Superior temporal gyrus (tissue), 1 donor: Measurements from ENCODE around the gene KIF16B.

Experiments
- DNase-seq: peaks from one replicate; pipeline ENCODE4 v3.0.0-alpha.2; 2016; ENCODE audit errors: extremely low spot score

Gene KIF16B

GRCh38 chr20:16295534-16295933 is 277.7 kb downstream of the KIF16B start:
- no peak for DNase-seq

DNA sequence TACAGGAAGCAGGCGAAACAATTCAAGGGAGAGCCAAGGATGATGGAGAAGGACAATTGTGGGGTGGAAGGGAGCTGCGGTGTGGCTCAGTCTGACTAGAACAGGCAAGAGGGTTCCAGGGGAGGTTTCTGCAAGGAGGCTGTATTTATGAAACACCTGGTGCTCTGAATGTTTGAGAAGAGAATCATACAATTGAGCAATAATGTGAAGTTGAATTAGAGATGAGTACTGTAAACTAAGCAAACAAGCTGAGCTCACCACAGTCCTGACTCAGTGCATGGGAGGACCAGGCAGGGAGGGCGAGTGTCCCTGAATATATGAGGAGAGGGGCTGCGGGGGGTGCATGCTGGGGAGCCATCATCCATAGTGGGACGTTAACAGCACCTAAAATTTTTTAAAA is 279.7 kb downstream of the KIF16B start:
- DNase-seq = no peak

DNA sequence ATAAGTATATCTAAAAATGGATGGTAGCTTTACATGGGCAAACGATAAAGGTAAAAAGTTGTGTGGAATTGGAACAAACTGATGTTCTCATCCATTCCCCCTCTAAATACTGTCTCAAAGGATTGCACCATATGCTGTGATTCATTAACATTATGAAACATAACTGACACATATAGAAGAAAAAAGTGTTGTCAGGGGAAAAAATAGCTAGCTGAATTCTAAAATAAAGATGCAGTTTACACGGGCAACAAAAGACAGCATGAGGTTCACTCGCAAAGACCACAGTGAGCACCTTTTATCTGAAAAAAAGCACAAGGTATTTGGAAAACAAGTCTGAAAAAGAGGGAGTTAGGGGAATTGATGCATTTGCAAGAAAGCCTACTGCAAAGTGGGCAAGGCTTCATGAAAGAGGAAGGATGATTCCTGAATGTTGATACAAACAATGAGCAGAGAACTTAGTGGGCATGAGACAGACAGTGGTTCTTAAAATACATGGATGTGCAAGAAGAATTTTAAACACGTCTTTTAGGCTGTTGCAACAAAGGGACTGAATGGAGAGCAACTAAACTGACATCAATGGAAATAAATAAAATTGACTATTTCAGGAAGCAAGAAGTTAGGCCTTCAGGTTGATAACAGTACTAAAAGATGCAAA is 280.9 kb downstream of the KIF16B start:
- DNase-seq = peak; percentile 61

DNA sequence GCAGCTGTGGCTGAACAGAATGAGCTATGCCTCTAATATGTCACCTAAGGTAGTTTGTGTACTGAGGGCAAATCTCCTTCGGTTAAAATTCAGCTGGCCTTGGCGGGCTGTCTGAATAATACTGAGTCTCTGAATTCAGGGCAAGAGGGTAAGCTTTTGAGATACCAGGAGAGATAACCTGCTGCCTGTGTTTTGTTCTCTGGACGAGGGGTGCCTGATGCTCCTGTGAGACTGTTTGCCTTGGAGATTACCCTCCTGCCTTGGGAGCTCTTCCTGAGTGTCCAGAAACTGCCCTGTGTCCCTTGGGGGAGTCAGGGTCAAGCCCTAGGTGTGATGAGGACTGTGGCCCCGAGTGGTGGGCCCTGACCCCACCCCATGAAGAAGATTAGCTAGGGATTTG is 282.9 kb downstream of the KIF16B start:
- no peak for DNase-seq

DNA sequence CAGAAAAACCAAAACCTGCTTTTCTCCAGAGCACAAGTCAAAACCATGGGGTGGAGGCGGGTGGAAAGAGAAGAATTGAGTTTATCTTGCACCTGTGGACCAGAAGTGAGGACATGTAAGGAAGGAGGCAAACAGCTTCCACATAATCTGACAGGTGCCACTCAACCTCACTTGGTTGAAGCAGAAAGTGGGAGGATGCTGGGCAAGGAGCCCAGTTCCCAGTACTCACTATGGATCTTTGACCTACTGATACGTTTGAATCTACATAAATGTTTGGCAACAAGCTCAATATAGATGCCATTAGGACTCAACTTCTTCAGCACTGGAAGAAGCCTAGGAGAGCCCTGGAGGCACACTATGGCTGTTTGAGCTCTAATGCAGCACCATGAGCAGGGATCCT is 285.5 kb downstream of the KIF16B start:
- no peak for DNase-seq

- no peak for DNase-seq
Observed at GRCh38 chr20:16286601-16287000, 286.6 kb downstream of the KIF16B start.

DNA sequence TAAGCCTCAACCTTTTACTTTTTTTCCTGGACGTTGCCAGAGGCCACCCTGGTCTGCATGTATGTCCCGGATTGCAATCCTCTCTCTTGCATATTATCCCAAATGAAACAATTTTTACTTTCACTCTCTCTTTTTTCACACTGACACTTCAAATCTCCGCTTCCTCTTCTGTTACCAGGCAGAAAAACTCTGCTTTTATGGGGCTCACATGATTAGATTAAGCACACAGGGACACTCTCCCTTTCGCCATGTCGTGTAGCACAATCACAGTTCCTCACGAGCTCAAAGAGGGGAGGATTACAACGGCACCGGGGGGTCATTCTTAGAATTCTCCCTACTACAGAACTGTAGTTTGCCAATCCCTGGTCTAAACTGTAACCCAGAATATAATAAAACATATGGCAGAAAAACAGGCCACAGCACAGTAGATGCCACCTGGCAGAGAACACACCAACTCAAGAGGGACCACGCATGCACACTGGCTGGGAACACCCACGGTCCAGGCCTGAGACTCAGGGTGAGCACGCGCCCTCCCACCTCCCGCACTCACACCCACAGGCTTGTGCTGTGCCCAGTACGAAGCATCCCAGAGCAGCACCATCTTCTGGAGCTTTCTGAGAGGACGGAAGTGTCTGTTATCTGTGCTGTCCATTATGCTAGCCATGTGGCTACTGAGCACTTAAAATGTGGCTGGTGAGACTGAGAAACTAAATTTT is 288.7 kb downstream of the KIF16B start:
- no peak for DNase-seq

- no peak for DNase-seq
Observed at GRCh38 chr20:16283978-16284377, 289.3 kb downstream of the KIF16B start.

GRCh38 chr20:16283307-16283706 is 289.9 kb downstream of the KIF16B start:
- no peak for DNase-seq

DNA sequence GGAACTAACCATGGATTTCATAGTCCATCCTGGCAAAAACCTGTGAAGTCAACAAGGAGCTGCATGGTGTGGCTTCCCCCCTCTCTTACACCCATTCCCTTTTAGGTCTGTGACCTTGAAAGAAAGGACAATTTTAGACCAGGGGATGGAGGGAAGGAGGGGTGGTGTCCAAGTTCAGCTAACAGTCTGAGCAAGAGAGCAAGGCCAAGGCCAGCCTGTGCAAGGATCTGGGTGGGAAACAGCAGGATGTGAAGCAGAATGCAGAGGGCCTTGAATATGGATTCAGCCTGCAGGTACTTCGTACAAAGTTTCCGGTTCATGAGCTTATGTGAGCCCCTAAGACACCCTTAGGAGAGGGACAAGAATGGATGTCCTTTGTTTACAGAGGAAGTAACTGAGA is 293.0 kb downstream of the KIF16B start:
- no peak for DNase-seq

DNA sequence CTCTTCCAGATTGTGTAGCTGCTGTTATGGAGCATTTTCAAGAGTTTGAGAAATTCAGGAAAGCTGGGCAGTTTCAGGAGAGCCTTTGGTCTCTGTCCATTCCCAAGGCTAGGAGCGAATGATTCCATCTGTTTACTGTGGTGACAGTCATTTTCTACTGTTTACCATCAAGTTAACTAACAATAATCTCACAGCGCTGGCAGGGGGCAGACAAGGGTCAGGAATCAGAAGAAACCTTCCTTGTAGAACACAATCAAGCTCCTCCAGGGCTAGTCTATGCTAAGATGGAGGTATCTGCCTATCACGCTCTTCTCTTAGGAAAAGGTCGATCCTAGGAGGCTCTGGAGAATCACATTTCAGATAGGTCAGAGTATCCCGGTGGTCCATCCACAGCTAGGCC is 293.9 kb downstream of the KIF16B start:
- DNase-seq = no peak

GRCh38 chr20:16273812-16274555 is 299.3 kb downstream of the KIF16B start:
- no peak for DNase-seq

DNA sequence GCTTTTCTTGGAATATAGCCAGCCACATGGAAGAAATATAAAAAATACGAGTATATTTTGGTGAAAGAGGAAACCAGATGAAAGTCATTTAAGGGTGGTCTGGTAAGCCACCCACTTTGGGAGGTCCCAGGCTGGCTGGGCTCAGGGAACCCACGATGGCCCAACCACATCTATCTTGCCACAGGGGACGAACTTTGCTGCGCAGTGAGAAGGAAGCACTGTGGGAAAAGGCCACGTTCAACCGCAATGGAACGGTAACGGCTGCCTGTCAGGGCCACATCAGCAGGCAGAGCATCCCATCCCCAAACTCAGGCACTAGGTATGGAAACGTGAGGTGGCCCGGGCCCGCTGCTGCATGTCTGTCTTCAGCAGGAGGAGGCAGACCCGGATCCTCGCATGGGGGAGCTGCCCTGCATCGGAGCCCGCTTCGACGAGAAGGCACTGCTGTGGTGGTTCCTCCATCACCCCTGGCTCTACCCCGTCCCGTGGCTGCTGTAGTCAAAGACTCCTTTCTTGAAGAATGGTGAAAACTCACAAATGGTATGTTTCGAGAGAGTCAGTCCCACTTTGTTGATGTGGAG is 300.4 kb downstream of the KIF16B start:
- DNase-seq = no peak

DNA sequence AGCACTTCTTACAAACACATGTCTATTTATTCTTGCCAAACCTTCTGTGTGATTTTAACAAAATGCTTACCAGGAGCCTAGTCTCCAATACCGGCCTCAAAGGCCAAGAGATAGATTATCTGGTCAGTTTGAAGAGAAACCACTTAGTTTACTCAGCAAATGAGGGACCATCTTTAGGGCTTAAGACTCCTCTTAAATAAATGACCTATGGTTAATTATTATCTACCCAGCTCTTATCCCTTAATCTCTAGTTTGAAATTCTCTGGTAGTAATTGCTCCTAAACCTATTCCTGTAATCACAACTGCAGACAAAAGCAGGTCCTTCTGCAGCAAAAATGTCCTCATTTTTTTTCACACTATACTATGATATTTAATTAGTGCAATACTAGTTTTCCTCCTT is 301.8 kb downstream of the KIF16B start:
- no peak for DNase-seq

GRCh38 chr20:16270989-16271388 is 302.3 kb downstream of the KIF16B start:
- no peak for DNase-seq

GRCh38 chr20:16270314-16270931 is 302.8 kb downstream of the KIF16B start:
- DNase-seq = no peak

GRCh38 chr20:16267526-16267925 is 305.7 kb downstream of the KIF16B start:
- no peak for DNase-seq

GRCh38 chr20:16265334-16265733 is 307.9 kb downstream of the KIF16B start:
- DNase-seq = no peak

- DNase-seq = no peak
Observed at GRCh38 chr20:16263582-16263981, 309.7 kb downstream of the KIF16B start.

DNA sequence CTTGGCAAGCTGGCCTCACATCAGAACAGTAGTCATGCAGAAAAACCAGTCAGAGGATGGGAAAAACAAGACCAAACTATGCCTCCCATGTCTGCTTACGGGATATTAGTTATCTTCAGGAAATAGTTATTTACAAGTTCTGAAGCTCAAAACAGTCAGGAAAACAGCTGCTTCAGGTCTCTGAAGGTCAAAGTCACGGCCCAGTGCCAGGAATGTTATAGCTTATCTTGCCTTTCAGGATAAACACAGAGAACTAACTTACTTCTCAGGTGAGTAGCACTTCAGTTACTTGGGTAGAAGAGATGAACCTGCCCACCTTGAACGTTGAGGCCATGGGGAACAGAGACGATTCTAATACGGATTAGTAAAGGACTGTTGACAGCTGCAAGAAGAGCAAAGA is 310.7 kb downstream of the KIF16B start:
- DNase-seq = no peak

DNA sequence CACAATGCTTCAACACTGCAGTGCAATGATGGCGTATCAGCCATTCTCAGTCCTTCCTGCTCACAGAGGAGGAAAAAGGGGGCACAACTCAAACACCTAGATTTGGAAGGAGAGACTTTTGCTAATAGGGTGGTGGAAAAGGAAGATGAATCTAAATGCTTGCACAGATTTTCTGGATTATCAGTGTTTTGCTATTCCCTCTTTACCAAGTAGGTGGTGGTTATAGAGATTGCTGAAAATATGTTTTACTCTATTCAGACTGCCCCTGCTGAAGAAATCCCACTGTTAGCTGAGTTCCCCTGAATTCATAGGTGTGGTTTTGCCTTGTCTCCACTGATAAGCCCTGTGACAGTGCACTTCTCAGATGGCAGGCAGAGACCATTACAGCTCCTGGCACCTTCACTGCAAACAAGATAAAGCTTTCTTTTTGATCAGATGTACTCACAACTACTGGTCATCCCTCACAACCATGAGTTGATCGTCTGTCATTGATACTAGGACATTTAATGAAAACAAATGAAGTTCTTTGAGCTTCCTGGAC is 311.4 kb downstream of the KIF16B start:
- DNase-seq = no peak

- DNase-seq = no peak
Observed at GRCh38 chr20:16260911-16261310, 312.3 kb downstream of the KIF16B start.
